Globus pallidus (tissue), 1 donor: ENCODE data around the gene IFI44.

Source experiments
- DNase-seq: peaks from one replicate; pipeline ENCODE4 v3.0.0-alpha.2; 2015; ENCODE audit warnings: low spot score

The IFI44 gene

GRCh38 chr1:78652019-78652560, 2.5 kb downstream of the IFI44 start:
- no peak for DNase-seq

- no peak for DNase-seq
These were observed 9.3 kb downstream of the IFI44 start for GRCh38 chr1:78658901-78659300.

- DNase-seq = no peak
These were observed 14.3 kb downstream of the IFI44 start for GRCh38 chr1:78663923-78664322.

DNA sequence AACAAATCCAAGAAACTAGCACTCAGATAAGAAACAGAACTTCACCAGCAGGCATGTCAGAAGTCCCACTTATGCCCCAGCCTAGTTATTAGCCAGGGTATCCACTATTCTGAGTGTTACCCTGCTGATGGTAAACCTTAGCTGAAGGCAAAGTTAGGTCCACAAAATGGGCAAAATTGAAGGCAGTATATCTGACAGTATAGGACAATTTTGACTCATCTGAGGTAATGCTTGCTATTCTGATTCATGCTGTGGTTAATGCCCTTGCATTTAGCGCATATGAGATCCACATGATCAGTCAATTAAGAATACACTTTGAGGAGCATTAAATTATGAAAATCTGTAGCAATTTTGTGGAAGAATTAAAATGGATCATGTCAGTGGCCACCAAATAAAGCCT, 15.1 kb downstream of the IFI44 start:
- DNase-seq = no peak

DNA sequence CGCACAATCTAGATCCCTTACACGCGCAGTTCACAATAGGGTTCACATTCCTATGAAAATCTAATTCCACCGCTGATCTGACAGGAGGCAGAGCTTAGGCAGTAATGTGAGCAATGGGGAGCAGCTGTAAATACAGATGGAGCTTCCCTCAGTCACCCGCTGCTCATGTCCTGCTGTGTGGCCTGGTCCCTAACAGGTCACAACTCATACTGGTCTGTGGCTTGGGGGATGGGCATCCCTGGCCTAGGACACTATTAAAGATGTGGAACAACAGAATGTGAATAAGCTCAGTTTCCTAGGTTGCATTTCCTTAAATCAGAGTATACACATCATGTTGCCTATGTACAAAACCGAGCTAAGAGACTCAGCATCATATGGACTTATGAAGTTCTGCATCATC, 16.2 kb downstream of the IFI44 start:
- no peak for DNase-seq

DNA sequence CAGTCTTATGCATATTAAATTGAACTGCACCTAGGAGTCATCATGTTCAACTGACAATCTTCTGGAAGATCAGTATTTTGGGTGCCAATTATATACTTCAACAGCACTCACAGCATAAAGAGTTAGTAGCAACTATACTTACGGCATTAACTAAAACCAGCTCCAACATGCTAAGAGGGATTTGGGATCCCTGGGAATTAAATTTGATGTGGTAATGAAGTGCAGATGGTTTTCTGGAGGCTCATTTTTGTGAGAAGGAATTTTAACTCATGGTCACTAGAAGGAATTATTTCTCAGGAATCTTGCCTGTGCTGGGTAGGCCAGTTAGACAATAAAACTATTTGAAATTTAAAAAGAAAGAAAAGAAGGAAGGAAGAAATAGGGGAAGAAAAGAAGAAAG, 18.3 kb downstream of the IFI44 start:
- no peak for DNase-seq

- no peak for DNase-seq
These were observed 18.8 kb downstream of the IFI44 start for GRCh38 chr1:78668427-78668826.

- DNase-seq = no peak
These were observed 22.8 kb downstream of the IFI44 start for GRCh38 chr1:78672428-78672827.

DNA sequence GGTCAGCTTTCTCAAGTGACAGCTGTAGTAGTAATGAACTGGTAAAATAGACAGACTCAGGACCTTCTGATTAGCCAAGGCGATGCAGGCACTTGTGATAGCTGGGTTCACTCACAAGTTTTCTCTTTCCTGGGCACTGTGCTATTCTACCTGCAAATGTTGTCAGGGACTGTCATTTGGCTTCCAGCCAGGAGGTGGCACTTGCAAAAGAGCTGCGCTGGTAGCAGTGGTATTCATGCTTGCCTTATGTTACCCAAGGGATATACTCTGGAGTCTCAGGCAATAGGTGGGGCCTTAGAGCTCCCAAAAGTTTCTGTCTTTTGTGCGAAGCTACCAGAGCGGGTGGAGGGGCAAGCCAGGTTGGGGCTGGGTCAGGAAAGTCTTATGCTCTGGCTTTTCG, 23.5 kb downstream of the IFI44 start:
- DNase-seq = no peak

GRCh38 chr1:78676347-78676982, 26.8 kb downstream of the IFI44 start:
- peak; percentile 63 for DNase-seq

DNA sequence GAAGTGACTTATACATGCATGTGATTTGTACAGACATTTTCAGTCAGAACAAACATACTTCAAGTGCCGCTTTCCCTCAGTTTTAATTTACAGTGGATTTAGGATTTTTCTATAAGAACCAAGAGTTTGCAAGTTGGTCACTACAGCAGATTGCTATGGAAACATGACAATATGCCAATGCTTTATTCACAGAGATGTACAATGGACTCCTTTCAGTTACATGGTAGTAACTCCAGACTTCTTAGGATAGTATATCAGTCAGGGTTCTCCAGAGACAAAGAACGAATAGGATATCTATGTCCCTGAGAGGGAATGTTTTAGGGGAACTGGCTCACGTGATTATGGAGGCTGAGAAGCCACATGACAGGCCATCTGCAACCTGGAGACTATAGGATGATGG, 27.4 kb downstream of the IFI44 start:
- DNase-seq = peak; percentile 12

GRCh38 chr1:78677788-78678187, 28.2 kb downstream of the IFI44 start:
- DNase-seq = no peak

DNA sequence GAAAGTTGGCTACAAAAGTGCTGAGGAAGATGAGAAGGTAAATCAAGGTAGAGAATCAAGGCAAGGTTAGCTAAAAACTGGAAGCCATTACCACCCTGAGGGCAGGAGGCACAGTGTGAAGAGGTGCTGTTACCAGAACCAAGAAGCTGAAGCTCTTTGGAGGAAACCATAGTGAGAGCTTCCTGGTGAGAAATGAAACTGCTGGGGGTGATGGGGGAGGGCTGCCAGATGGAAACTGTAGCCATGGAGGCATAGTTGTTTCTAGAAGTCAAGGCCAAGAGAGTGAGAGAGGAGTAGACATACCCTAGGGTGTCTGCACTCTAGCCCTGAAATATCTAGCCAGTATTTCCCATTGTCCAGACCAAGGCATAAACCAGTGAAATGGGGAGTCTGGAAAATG, 28.7 kb downstream of the IFI44 start:
- DNase-seq = no peak

DNA sequence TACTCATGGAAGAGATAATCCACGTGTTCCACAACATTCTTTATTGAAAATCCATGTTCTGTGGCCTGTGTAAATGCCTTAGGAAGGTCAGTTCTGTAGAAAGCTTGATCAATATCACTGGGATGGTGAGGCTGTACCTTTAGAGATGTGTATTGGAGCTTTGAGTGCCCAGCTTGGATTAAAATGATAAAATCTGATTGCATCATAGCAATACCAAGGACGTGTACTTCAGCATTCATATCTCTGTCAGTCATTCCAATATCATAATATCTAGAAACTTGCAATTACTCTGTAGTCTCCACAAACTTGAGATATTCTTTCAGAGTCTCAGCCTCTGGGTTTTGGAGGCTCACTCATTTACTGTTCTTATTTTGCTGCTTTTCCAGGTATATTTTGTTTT, 31.6 kb downstream of the IFI44 start:
- no peak for DNase-seq

- no peak for DNase-seq
These were observed 32.9 kb downstream of the IFI44 start for GRCh38 chr1:78682496-78682895.

DNA sequence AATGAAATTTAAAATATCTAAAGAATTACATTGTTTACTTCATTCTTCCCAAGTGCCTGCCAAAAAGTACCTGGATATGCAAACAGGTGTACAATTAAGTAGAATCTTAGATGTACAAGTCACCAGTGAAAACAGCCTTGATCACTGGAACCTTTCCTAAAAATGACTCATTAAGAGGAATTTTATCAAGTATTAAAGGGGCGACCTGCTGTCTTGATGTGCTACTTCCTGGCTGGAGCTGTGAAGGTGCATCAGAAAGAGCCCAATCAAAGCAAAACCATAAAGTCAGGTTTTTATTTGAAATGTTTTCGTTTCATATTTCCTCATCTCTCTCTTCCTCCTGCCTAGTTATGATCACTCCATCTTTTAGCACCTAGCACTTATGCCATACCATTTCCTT, 33.4 kb downstream of the IFI44 start:
- no peak for DNase-seq

GRCh38 chr1:78687315-78687714, 37.7 kb downstream of the IFI44 start:
- no peak for DNase-seq

DNA sequence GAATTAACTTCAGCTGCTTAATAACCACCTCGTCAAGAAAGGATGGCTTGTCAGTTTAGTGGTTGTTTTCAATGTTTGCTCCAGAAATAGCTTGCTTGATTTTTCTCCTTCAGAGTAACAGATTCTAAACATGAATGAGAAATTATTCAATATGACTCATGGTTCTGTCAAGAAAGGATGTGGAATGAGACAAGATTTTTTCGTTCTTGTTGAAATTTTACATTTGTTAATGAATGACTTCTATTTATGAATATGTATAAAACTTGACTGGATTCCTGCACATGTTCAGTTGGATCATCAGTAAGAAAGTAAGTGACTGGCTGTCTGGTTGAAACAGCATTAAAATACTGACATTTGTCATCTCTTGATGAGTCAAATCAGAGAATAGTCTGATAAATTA, 38.3 kb downstream of the IFI44 start:
- no peak for DNase-seq

GRCh38 chr1:78688697-78689096, 39.1 kb downstream of the IFI44 start:
- no peak for DNase-seq

DNA sequence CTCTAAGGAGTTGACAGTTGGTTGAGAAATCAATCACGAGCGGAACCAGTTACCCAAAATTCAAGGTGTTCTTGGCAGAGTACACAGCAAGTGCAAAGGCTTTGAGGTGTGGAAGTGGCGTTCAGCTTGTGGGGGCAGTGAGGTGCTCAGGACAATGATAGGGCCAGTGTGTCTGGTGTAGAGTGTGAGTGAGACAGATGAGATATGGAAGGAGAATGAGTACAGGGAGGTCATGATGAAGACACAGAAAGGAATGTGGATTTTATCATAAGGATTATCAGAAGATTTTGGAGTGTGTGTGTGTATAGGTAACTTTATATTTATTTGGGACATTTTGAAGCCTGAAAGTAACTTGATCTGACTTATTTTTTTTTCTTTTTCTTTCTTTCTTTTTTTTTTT, 40.9 kb downstream of the IFI44 start:
- no peak for DNase-seq

DNA sequence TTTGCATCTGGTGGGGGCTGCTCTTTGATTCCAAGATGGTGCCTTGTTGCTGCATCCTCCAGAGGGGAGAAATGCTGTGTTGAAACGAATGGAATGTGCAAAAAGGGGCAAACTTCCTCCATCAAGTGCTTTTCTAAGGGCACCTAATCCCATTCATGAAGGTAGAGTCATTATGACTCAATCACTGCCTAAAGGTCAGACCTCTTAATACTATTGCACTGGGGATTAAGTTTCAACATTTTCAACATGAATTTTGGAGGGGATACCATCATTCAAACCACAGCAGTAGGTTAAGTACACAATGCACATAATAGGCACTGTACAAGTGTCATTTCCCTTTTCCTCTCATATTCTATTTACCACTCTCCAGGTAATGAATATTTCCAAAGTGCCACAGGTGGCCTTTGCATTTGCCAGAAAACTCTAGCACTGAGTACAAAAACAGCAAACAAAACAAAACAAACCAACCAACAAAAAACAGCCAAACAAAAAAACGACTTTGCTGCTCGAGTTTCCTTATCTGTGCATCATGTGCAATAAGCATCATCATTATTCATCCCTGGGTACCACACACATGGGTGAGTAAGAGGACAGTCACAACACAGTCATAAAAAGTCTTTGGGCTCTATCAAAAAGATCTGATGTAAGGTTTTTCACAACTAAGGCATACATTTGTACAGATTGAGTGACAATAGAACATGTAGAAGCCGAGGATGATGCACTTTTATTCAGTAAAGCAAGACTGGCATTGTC, 42.5 kb downstream of the IFI44 start:
- DNase-seq = no peak

- no peak for DNase-seq
These were observed 50.2 kb downstream of the IFI44 start for GRCh38 chr1:78699813-78700212.

DNA sequence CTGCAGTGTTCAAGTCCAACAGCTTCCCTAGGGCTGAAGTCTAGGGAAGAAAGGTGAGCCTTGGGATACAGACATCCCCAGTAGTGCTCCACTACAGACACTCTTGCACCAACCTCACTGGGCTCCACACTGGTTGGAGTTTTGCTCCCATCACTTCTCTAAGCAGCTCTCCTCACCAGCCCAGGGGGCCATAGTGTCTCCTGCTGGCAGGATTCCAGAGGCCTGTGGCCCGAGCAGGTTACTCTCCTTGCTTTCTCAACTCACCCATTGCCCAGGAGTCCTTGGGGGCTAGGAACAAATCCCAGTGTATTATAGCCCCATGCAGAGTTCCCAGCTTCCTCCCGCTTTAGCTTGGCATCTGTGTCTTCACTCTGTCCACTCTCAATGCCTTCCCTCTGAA, 52.8 kb downstream of the IFI44 start:
- no peak for DNase-seq

DNA sequence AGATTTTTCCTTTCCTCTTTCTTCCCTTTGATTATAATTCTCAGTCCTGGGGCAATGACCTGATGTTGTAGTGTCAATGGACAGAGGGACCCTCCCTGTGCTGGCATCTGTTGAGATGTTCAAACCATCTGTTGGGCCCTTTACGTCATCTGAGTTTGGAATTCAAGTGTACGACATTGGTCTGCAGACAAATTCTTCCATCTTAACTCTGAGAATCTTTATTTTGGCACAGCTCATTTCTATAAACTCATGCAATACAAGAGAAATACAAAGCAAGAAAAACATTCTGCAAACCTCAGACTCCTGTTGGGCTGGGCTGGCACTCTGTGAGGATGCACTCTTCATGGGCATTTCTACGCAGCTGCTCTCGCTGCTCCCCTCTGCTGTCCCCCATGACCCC, 54.2 kb downstream of the IFI44 start:
- DNase-seq = no peak
